Vagina (tissue), 2 donors: ENCODE results near the gene SNRNP70. TPM values are rescaled to one million over a fixed set of nuclear protein-coding genes. Genes with fewer than 3 reads are reported as not detected.

ENCODE experiments used
- DNase-seq, 2 donors: peaks; one replicate each; pipeline ENCODE4 v3.0.0-alpha.2; 2017; ENCODE audit errors: extremely low spot score in 2 of 2
- H3K27ac ChIP-seq: fragments of 200-600 bp; sonication (generic); one replicate; pipeline ENCODE4 v1.5.1; 2019
- H3K27me3 ChIP-seq: fragments of 200-600 bp; sonication (generic); one replicate; pipeline ENCODE4 v1.5.1; 2019
- H3K36me3 ChIP-seq, 2 donors: fragments of 200-600 bp; sonication (generic); one replicate each; pipeline ENCODE4 v1.5.1; 2017 to 2019
- H3K4me1 ChIP-seq: fragments of 200-600 bp; sonication (generic); one replicate; pipeline ENCODE4 v1.5.1; 2019
- H3K4me3 ChIP-seq, 2 donors: fragments of 200-600 bp; sonication (generic); 1 replicate in 1 of 2; 2 replicates in 1 of 2; pipeline ENCODE4 v1.5.1; 2016 to 2019
- H3K9me3 ChIP-seq: fragments of 200-600 bp; sonication (generic); one replicate; pipeline ENCODE4 v1.5.1; 2019
- POLR2A ChIP-seq, 2 donors: fragments of 450-650 bp; IDR thresholded peaks; one replicate each; pipeline ENCODE4 v1.6.1; 2017; ENCODE audit warnings: antibody characterized with exemption in 2 of 2, mild to moderate bottlenecking in 2 of 2, moderate library complexity in 2 of 2
- POLR2AphosphoS5 ChIP-seq, 2 donors: sonication (generic); formaldehyde crosslinking; IDR thresholded peaks; one replicate each; pipeline ENCODE4 v1.9.0; 2017; ENCODE audit warnings: antibody characterized with exemption in 2 of 2, mild to moderate bottlenecking in 2 of 2, low read depth in 1 of 2; ENCODE audit not compliant: insufficient read depth in 1 of 2
- intact Hi-C: fragments of 100-400 bp; cut with DNase I; formaldehyde crosslinking; loops from one replicate; pipeline ENCODE4 v1.15.1; 2023
- total RNA-seq: library from RNA; depleted of rRNA; stranded (reverse); fragments of >200 nt; gene quantifications from one replicate; pipeline ENCODE4 v1.2.3, GENCODE V29; 2016
- TF ChIP-seq, protein P1 (sequence below), 3 experiments: fragments of 450-650 bp in 2 of 3; fragments of 200-600 bp in 1 of 3; sonication (generic) in 1 of 3; IDR thresholded peaks; one replicate each; pipeline ENCODE4 v1.5.1; 2017 to 2019; ENCODE audit warnings: antibody characterized with exemption in 3 of 3, mild to moderate bottlenecking in 2 of 3, moderate library complexity in 2 of 3

The SNRNP70 gene
- total RNA-seq, 1 donor from 2014 or later, result 380 TPM

DNA sequence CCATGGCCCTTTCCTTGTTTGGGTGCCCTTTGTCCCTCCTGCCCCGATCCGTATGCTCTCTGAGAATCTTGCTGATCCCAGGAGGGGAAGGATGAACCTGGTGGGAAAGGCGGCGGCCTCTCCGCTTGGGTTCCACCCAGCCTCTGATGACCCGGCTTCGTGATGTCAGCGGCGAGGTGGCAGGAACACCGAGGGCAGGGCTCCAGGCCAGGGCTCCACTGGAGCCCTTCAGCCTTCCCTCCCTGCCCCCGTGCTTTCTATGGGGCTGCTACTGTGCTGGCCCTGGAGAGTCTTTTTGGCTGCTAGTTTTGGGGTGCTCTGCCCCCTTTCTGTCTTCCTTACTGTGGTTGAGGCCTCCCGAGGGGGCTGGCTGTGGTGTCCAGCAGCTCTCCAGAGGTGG lies 17.1 kb downstream of the SNRNP70 start:
- no peaks in the 10 kb centered on the region for H3K27me3 ChIP-seq
- DNase-seq, result no peak
- H3K4me1 ChIP-seq, result no peaks in the 10 kb centered on the region
- intact Hi-C loops, result no loop called here
- no peak overlapping the region for H3K27ac ChIP-seq
- no peaks in the 10 kb centered on the region for H3K9me3 ChIP-seq
- H3K4me3 ChIP-seq, result no peak overlapping the region
- H3K36me3 ChIP-seq, result peaks cover 5 to 92% of the 10 kb centered on the region in 2 donors
- TF ChIP-seq, protein P1, sequence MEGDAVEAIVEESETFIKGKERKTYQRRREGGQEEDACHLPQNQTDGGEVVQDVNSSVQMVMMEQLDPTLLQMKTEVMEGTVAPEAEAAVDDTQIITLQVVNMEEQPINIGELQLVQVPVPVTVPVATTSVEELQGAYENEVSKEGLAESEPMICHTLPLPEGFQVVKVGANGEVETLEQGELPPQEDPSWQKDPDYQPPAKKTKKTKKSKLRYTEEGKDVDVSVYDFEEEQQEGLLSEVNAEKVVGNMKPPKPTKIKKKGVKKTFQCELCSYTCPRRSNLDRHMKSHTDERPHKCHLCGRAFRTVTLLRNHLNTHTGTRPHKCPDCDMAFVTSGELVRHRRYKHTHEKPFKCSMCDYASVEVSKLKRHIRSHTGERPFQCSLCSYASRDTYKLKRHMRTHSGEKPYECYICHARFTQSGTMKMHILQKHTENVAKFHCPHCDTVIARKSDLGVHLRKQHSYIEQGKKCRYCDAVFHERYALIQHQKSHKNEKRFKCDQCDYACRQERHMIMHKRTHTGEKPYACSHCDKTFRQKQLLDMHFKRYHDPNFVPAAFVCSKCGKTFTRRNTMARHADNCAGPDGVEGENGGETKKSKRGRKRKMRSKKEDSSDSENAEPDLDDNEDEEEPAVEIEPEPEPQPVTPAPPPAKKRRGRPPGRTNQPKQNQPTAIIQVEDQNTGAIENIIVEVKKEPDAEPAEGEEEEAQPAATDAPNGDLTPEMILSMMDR (IDR thresholded peaks at IDR 0.05), result no peak
- no peak for TF ChIP-seq POLR2AphosphoS5 (IDR thresholded peaks at IDR 0.05; ENCODE audit: insufficient read depth in 1 of 2, low read depth in 1 of 2)
- TF ChIP-seq POLR2A (IDR thresholded peaks at IDR 0.05), result no peak

DNA sequence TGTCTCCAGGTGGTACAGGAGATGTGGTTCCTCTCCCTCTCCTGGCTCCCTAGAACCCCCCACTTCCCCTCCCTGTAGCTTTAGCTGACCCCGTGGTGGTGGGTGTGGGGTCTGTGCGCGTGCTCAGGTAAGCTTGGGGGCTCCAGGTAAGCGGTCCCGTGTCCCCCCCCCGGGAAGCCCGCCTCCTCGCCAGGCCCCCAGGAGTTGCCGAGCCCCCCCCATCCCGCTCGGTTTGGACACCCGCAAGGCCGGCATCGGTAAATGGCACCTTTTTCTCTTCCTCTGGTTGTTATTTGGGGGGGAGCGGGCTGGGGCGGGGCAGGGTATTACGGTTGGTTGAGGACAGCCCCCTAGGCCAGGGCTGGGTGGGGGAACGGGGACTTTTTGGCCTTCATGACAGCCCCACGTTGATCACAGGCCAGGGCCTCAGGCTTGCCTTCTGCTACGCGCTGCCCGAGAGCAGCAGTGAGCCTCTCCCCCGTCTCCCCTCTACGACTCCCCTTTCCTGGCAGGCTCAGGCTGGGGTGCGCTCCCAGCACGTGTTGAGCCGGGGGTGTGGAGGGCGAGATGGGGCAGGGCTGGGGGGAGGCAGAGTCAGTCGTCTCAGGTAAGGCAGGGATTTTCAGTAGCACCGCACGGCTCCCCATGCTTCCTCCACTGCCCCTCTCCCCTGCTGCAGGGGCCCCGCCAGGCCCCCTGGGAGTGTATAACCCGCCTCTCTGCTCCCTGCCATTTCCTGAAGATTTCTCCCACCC lies 18.3 kb downstream of the SNRNP70 start:
- DNase-seq, result no peak
- Histone ChIP-seq H3K36me3 (peaks cover 4 to 96% of the 10 kb centered on the region in 2 donors), H3K4me1 (no peaks in the 10 kb centered on the region), H3K27ac (no peak overlapping the region), H3K27me3 (no peaks in the 10 kb centered on the region), H3K4me3 (no peak overlapping the region), H3K9me3 (no peaks in the 10 kb centered on the region)
- intact Hi-C loops, result no loop called here
- no peak for TF ChIP-seq POLR2AphosphoS5 (IDR thresholded peaks at IDR 0.05; ENCODE audit: insufficient read depth in 1 of 2, low read depth in 1 of 2)
- TF ChIP-seq, protein P1 (IDR thresholded peaks at IDR 0.05), result no peak
- no peak for TF ChIP-seq POLR2A (IDR thresholded peaks at IDR 0.05)

DNA sequence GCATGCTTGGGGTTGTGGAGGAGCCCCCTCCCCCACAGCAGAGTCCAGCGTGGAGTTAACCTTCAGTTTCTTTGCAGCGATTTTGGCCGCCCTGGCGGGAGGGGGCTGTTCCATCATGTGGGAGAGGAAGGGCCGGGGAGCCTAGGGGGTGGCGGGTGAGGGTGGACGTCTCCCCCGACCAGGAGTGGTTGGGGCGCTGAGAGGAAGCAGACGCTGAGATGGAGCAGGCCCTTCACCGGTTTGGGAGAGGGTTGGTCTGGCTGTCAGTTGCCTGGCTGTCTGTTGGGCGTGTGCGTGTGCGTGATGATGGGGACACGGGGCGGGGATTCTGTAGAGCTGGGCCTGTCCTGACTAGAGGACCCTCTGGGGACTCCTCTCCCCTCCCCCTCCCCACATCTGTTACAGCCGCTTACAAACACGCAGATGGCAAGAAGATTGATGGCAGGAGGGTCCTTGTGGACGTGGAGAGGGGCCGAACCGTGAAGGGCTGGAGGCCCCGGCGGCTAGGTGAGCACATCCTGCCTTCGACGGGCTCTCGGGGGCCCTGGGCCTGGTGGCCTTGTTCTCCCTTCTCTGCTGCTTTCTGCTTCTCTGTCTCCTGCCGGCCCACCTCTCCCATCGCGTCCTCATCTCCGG lies 19.1 kb downstream of the SNRNP70 start:
- H3K4me3 ChIP-seq, result no peak overlapping the region
- TF ChIP-seq, protein P1 (IDR thresholded peaks at IDR 0.05), result no peak
- TF ChIP-seq POLR2AphosphoS5 (IDR thresholded peaks at IDR 0.05; ENCODE audit: insufficient read depth in 1 of 2, low read depth in 1 of 2) (no peak), POLR2A (IDR thresholded peaks at IDR 0.05) (no peak)
- intact Hi-C loops, result no loop called here
- H3K4me1 ChIP-seq, result no peaks in the 10 kb centered on the region
- H3K27me3 ChIP-seq, result no peaks in the 10 kb centered on the region
- H3K9me3 ChIP-seq, result no peaks in the 10 kb centered on the region
- peaks cover 0 to 93% of the 10 kb centered on the region in 2 donors for H3K36me3 ChIP-seq
- no peak overlapping the region for H3K27ac ChIP-seq
- DNase-seq, result no peak

DNA sequence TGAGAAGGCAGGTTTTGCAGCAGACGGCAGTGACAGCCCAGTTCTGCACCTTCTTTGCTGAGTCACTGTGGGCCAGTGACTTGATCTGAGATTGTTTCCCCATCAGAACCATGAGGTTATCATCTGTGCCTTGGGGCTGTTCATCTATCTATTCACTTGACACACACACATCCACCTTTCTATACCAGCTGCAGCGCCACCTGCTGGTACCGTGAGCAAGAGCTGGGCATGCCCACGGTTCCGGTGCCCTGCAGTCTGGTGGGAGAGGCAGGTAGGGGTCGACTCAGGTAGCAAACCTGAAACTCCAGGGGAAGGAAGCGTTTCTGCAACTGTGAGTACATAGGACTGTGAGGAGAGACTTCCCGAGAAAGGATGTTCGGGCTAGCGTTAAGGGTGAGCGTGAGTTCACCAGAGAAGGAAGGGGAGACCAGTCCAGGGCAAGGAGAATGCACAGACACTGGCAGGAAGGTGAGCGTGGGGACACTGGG lies 21.4 kb downstream of the SNRNP70 start:
- peaks cover 6% of the 10 kb centered on the region for H3K4me1 ChIP-seq
- no peak for DNase-seq
- TF ChIP-seq POLR2A (IDR thresholded peaks at IDR 0.05), result no peak
- TF ChIP-seq POLR2AphosphoS5 (IDR thresholded peaks at IDR 0.05; ENCODE audit: insufficient read depth in 1 of 2, low read depth in 1 of 2), result no peak
- TF ChIP-seq, protein P1 (IDR thresholded peaks at IDR 0.05), result peak in 2 of 3 experiments; percentile 22 to 53
- peaks cover 0 to 70% of the 10 kb centered on the region in 2 donors for H3K36me3 ChIP-seq
- H3K9me3 ChIP-seq, result no peaks in the 10 kb centered on the region
- intact Hi-C loops, result no loop called here
- H3K27ac ChIP-seq, result no peak overlapping the region
- H3K4me3 ChIP-seq, result no peak overlapping the region
- H3K27me3 ChIP-seq, result no peaks in the 10 kb centered on the region
